ENCODE measurements around the gene SUCLG1. TPM values are rescaled to one million over a fixed set of nuclear protein-coding genes. Genes with fewer than 3 reads are reported as not detected.

Gene SUCLG1
- polyA plus RNA-seq, 1 of the 3 experiments (the other 2 are of a cell fraction) = 32.7 TPM

DNA sequence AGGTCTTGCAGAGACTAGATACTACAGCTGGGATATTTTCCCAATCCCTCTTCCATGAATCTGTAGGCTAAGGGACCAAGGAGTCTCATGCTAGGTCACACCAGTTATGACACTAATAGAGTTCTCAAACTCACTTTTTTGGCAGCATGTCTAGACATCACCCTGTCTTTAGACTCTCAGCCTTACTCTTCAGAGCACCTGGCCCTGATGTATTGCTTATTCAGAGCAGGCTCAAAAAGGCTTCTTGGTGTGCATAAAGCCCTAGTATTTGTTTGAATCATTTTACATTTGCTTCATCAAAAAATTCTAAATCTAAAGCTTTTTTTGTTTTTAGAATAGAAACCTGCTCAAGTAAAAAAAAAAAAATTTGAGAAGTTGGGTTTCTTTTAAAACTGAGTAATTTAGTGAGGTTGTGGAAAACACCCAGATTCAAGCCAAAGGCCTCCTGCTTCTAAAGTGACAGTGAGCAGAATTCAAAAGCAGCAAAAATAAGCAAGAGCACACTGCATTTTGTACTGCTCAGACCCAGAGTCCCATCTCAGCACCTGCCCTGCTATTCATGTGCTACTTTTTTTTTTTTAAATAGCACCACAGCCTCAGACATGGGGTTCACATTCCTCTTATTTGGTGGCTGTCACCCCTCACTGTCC lies 39.2 kb upstream of the SUCLG1 start:
- no peak overlapping the region for H3K4me2 ChIP-seq
- H3K27me3 ChIP-seq (ENCODE audit: insufficient read depth) = no peaks in the 10 kb centered on the region; the same call in 1 of the 2 replicates
- H3K79me2 ChIP-seq (ENCODE audit: insufficient read depth) = no peaks in the 10 kb centered on the region
- no peaks in the 10 kb centered on the region for H3K36me3 ChIP-seq (replicated peaks in 1 of 2; ENCODE audit: control insufficient read depth in 1 of 2, insufficient read depth in 2 of 2, low read length in 1 of 2)
- peaks cover 10% of the 10 kb centered on the region for H3F3A ChIP-seq (replicated peaks; ENCODE audit: insufficient read depth)
- ChIA-PET POLR2A (no interaction called here), CTCF (interaction anchor here (0.6 to 2.5 kb wide), 9 partner anchors 18 to 676 kb away, joined by 3 to 12 read pairs (median 5); no protein-coding TSS in a partner anchor)
- H4K20me1 ChIP-seq (ENCODE audit: insufficient read depth) = no peaks in the 10 kb centered on the region
- H3K9me3 ChIP-seq = no peaks in the 10 kb centered on the region
- no peak overlapping the region for H3K27ac ChIP-seq (ENCODE audit: low read depth in 2 of 2, low read length in 1 of 2)
- H3K9me2 ChIP-seq = no peaks in the 10 kb centered on the region
- no peak overlapping the region for H2AFZ ChIP-seq (ENCODE audit: low read depth)
- no peak overlapping the region for H3K4me3 ChIP-seq (ENCODE audit: low read depth in 2 of 2, low read length in 1 of 2)
- DNase-seq = no peak
- H3K4me1 ChIP-seq (ENCODE audit: control insufficient read depth in 1 of 2, insufficient read depth in 2 of 2, low read depth in 1 of 2, low read length in 1 of 2) = peaks cover 0 to 8% of the 10 kb centered on the region in 2 experiments; a peak in 1 of 4 replicates
- TF ChIP-seq RCOR1 (IDR thresholded peaks at IDR 0.05; ENCODE audit: low read length) (no peak), SMC3 (IDR thresholded peaks at IDR 0.05; ENCODE audit: low read depth, low read length) (no peak), MXI1 (IDR thresholded peaks at IDR 0.05; ENCODE audit: low read depth, low read length) (no peak), NRF1 (IDR thresholded peaks at IDR 0.05; ENCODE audit: low read depth, low read length) (no peak), NFIC (IDR thresholded peaks at IDR 0.05; ENCODE audit: borderline replicate concordance) (no peak), TEAD4 (IDR thresholded peaks at IDR 0.05; ENCODE audit: borderline replicate concordance, insufficient read depth) (no peak), CHD2 (IDR thresholded peaks at IDR 0.05; ENCODE audit: low read length, partially characterized antibody) (no peak), YY1 (IDR thresholded peaks at IDR 0.05; ENCODE audit: low read depth) (no peak), CTCF (IDR thresholded peaks at IDR 0.05) (no peak), EP300 (IDR thresholded peaks at IDR 0.05; ENCODE audit: borderline replicate concordance in 1 of 2, low read depth in 1 of 2, low read length in 1 of 2) (no peak), USF1 (IDR thresholded peaks at IDR 0.05; ENCODE audit: borderline replicate concordance, low read depth) (no peak), GATA2 (CRISPR knock-in tag; IDR thresholded peaks at IDR 0.05) (no peak)
- TF ChIP-seq, protein P1, sequence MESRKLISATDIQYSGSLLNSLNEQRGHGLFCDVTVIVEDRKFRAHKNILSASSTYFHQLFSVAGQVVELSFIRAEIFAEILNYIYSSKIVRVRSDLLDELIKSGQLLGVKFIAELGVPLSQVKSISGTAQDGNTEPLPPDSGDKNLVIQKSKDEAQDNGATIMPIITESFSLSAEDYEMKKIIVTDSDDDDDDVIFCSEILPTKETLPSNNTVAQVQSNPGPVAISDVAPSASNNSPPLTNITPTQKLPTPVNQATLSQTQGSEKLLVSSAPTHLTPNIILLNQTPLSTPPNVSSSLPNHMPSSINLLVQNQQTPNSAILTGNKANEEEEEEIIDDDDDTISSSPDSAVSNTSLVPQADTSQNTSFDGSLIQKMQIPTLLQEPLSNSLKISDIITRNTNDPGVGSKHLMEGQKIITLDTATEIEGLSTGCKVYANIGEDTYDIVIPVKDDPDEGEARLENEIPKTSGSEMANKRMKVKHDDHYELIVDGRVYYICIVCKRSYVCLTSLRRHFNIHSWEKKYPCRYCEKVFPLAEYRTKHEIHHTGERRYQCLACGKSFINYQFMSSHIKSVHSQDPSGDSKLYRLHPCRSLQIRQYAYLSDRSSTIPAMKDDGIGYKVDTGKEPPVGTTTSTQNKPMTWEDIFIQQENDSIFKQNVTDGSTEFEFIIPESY (IDR thresholded peaks at IDR 0.05; ENCODE audit: borderline replicate concordance, low read depth) = no peak
- TF ChIP-seq, protein P2, sequence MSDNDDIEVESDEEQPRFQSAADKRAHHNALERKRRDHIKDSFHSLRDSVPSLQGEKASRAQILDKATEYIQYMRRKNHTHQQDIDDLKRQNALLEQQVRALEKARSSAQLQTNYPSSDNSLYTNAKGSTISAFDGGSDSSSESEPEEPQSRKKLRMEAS (IDR thresholded peaks at IDR 0.05; ENCODE audit: low read depth) = no peak
- H3K9ac ChIP-seq = no peak overlapping the region

Data from SK-N-SH (cell line).